ENCODE data around the gene KIRREL3.

Gene KIRREL3

GRCh38 chr11:126624506-126624905 is 376.1 kb downstream of the KIRREL3 start:
- no peak for DNase-seq

DNA sequence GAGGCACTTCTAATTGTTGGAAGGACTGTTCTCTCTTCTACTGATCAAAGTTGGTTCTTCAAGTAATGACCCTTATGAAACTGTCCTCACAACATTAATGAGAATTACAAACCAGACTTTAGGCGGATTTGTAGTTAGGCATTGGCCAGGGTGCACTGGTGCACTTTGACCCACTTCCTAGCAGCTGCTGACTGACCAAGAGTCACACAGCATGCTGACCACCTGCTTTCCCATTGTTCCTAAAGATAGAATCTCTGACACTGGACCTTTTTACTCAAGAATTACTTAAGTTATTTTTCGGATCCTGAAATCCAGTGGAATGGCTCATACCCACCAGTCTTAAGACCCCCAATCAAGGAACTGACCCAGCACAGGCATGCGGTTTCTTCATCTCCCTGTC is 381.1 kb downstream of the KIRREL3 start:
- DNase-seq: no peak

DNA sequence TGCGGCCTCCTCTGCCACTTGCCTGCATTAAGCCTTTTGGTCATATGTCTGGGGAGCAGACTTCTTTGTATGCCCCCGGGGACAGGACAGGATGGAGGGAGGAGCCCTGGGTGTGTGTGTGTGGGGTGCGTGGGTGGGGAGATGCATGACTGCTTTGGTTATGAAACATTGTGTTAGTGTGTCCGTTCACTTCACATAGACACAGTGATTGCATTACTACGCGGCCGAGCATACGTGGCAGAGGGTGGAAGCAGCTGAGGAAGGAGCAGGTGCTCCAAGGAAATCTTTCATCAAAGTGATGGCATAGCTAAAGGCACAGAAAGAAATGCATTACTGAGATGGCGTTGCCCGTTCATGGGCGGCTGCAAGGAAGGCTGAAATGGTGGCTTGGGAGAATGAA is 384.7 kb downstream of the KIRREL3 start:
- DNase-seq: no peak

DNA sequence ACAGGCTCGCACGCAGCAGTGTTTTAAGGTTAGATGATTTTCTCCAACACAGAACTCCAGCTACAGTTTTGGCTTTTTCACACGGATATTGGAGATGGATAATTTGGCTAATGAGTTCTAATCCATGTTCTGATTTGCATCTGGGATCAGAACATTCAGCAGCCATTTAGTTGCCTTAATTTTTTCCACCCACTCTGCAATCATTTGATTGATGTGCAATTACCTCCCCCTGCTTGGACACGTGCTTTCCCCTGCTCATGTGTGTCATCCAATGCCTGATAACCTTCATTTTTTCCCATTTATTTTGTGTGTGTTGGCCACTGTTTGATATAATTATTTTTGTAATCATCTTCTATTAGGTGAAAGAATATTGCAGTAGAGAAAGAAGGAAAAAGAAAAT is 387.3 kb downstream of the KIRREL3 start:
- DNase-seq: no peak

DNA sequence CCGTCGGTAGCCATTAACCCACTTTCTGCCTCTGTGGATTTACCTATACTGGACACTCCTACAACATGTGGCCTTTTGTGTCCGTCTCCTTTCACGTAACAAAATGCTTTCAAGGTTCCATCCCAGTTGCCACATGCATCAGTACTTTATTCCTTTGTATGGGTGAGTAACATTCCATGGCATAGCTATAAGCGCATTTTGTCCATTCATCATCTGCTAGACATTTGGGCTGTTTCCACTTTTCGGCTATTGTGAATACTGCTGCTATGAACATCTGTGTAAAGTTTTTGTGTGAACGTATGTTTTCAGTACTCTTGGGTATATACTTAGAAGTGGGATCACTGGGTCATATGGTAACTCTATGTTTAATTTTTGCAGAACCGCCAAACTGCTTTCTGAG is 387.9 kb downstream of the KIRREL3 start:
- no peak for DNase-seq

- DNase-seq: no peak
Measured at GRCh38 chr11:126611438-126611837, 389.1 kb downstream of the KIRREL3 start.

DNA sequence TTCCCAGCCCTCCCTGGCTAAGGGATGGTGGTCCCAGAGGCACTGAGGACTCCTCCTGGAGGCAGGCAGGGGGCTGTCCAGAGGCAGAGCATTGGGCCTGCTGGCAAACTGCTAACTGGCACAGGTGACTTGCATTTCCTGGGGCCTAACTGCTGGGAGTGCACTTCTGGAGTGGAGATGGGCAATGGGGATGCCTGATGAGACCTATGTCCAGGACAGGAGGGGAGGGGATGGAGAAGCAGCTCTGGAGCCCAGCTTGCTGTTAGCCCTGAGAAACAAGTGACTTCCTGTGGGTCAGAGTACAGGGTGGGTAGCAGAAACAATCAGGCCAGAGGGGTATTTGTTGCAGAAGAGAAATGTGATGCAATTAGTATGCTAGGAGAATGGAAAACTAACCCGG is 391.9 kb downstream of the KIRREL3 start:
- no peak for DNase-seq

DNA sequence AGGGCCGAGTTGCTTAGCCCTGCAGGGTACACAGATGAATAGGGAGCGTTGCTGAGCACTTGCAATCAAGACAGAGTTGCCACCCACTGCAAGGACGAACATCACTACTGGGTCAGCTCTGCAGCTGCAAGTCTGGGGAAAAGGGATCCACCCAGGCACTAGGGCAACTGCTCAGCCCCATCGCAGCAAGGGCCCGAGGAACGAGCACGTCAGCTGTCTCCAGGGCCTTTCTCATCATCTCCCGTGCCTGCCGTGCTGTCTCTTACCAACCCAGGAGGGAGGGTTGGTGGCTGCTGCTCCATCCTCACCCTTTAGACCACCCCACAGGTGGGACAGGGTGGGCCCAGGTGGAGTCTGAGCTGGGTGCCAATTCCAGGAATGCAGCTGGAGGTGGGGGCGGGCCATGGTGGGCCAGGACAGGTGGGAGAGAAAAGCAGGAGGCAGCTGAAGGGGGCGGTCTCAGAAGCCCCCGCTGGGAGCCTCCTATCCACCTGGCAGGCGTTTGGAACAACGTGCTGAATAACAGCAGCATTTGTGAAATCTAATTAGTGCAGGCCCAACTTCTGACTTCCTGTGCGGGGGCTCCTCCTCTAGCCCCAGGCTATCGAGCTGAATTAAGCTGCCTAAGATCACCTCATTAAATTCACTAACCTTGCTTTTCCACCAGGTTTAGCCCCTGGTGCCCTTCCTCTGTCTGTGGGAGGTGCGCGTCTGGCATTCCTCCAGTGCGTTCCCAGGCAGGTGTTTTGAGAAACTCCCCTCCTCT is 392.6 kb downstream of the KIRREL3 start:
- DNase-seq: no peak

- DNase-seq: no peak
Measured at GRCh38 chr11:126607374-126607773, 393.2 kb downstream of the KIRREL3 start.

- no peak for DNase-seq
Measured at GRCh38 chr11:126606484-126606883, 394.1 kb downstream of the KIRREL3 start.

- no peak for DNase-seq
Measured at GRCh38 chr11:126604461-126604860, 396.1 kb downstream of the KIRREL3 start.

GRCh38 chr11:126603486-126603885 is 397.1 kb downstream of the KIRREL3 start:
- DNase-seq: no peak

GRCh38 chr11:126602993-126603392 is 397.6 kb downstream of the KIRREL3 start:
- no peak for DNase-seq

- no peak for DNase-seq
Measured at GRCh38 chr11:126602349-126602940, 398.1 kb downstream of the KIRREL3 start.

DNA sequence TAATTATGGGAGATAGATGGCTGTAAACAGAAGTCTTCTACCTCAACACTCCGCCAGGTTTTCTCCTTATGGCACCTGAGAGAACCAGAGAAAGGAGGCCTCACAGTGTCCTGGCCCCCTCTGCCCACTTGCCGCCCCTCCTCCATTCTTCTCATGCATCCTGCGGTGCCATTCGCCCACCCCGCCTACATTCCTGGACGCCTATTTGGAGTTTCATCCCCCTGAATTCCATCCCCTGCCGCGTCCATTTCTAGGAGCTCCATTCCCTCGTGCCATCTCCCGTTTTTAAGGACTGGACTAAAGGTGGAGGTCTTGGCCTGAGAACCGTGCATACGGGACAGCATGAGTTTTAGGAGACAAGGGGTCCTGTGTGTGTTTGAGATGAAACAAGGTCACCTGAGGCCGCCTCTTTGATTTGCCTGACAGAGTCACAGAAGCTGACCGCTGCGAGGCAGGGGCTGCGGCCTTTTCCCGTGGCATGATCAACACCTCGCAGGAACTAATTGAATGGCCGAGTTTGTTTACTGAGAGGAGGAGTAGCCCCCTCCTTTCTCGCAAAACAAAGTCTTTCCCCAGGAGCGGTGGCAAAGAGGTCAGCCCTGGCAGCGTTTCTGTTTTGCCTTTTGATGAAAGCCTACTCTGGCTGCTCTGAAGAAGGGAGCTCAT is 398.9 kb downstream of the KIRREL3 start:
- DNase-seq: no peak

GRCh38 chr11:126601136-126601535 is 399.4 kb downstream of the KIRREL3 start:
- no peak for DNase-seq

- no peak for DNase-seq
Measured at GRCh38 chr11:126599217-126599897, 401.2 kb downstream of the KIRREL3 start.

- no peak for DNase-seq
Measured at GRCh38 chr11:126598344-126599216, 402.0 kb downstream of the KIRREL3 start.

GRCh38 chr11:126597041-126597440 is 403.5 kb downstream of the KIRREL3 start:
- no peak for DNase-seq

- no peak for DNase-seq
Measured at GRCh38 chr11:126596474-126596873, 404.1 kb downstream of the KIRREL3 start.

GRCh38 chr11:126595560-126595959 is 405.0 kb downstream of the KIRREL3 start:
- no peak for DNase-seq

- no peak for DNase-seq
Measured at GRCh38 chr11:126594921-126595367, 405.6 kb downstream of the KIRREL3 start.
